Cardiac fibroblast (primary cell): ENCODE measurements around the gene JAK3.

Source experiments
- DNase-seq, 2 donors: peaks; one replicate each; pipeline versions ENCODE4 v3.0.0 to v3.0.0-alpha.2; 2010; ENCODE audit warnings: low read depth in 2 of 2
- H3K4me3 ChIP-seq, 2 donors: replicated peaks in 1 of 2; 1 replicate in 1 of 2; 2 replicates in 1 of 2; pipeline ENCODE4 v1.5.1; 2011; ENCODE audit warnings: low read depth in 2 of 2, low read length in 2 of 2, mild to moderate bottlenecking in 2 of 2, moderate library complexity in 1 of 2
- TF ChIP-seq, protein P1 (sequence below): IDR thresholded peaks from one replicate; pipeline ENCODE4 v1.5.1; 2011; ENCODE audit warnings: low read depth, mild to moderate bottlenecking, low read length, inconsistent platforms

The JAK3 gene

DNA sequence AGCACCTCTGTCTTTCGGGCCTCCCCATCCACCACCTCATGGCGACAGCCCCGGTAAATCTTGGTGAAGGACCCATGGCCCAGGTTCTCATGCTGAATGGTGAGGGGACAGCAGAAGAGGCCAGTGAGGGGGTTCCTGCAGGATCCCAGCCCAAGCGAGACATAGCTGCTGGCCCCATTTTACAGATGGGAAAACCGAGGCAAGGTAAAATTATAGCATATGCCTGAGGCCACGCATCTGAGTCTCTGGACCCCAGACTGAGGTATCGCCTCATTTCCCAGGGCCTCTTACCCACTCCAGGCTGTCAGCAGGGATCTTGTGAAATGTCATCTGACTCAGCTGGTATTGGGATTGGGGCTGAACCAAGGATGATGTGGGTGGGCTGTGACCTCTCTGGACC, 9.8 kb downstream of the JAK3 start:
- no peak overlapping the region for H3K4me3 ChIP-seq
- no peak for DNase-seq
- TF ChIP-seq, protein P1, sequence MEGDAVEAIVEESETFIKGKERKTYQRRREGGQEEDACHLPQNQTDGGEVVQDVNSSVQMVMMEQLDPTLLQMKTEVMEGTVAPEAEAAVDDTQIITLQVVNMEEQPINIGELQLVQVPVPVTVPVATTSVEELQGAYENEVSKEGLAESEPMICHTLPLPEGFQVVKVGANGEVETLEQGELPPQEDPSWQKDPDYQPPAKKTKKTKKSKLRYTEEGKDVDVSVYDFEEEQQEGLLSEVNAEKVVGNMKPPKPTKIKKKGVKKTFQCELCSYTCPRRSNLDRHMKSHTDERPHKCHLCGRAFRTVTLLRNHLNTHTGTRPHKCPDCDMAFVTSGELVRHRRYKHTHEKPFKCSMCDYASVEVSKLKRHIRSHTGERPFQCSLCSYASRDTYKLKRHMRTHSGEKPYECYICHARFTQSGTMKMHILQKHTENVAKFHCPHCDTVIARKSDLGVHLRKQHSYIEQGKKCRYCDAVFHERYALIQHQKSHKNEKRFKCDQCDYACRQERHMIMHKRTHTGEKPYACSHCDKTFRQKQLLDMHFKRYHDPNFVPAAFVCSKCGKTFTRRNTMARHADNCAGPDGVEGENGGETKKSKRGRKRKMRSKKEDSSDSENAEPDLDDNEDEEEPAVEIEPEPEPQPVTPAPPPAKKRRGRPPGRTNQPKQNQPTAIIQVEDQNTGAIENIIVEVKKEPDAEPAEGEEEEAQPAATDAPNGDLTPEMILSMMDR: no peak

DNA sequence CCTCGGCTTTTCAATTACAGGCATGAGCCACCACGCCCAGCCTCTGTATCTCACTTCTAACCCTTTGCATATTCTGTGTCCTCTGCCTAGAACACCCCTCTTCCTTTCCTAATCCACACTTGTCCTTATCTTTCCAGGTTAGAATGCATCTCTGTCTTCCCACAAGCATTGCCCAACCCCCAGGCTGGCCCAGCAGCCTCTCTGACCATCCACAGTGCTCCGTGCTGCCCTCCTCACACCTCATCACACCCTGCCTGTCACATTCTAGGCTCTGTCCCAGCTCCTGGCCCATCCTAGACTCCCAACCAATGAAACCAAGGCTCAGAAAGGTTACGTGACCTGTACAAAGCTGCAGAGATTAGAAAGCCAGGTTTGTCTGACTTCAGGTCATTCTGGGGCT, 11.3 kb downstream of the JAK3 start:
- H3K4me3 ChIP-seq: no peak overlapping the region
- no peak for DNase-seq
- TF ChIP-seq, protein P1: no peak

DNA sequence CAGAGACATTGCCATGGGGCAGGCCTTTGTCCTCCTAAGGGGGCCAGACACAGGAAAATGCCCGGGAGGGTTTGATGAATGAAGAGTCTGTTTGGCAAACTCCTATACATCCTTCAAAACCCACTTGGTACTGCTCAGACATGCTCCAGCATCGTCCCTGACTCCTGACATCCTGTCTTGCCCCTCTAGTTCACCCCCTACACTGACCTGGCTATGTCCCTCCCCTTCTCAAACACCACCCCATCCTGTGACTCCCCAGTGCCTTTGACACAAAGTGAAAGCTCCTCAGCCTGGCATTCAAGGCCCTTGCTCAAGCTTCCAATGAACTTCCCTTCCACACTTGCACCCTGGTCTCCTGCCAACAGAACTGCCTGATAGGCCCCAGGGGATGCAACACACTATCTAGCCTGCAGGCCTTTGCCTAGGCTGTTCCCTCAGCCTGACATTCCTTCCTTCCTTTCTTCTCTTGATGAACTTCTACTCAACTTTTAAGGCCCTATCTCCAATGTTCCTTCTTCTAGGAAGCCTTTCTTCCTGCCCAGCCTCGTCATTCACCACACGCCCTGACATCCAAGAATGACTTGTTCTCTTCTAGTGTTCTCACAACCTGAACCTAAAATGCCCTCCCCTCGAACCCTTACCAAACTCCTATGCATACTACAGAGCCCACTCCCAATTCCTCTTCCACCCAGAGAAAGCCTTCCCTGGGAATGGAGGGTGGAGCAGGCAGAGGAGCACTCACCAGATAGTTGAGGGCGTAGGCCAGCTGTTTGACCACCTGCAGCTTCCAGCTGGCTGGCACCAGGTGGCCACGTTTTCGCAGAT, 12.4 kb downstream of the JAK3 start:
- TF ChIP-seq, protein P1: no peak
- peak; percentile 16 to 67 for DNase-seq
- H3K4me3 ChIP-seq: no peak overlapping the region

DNA sequence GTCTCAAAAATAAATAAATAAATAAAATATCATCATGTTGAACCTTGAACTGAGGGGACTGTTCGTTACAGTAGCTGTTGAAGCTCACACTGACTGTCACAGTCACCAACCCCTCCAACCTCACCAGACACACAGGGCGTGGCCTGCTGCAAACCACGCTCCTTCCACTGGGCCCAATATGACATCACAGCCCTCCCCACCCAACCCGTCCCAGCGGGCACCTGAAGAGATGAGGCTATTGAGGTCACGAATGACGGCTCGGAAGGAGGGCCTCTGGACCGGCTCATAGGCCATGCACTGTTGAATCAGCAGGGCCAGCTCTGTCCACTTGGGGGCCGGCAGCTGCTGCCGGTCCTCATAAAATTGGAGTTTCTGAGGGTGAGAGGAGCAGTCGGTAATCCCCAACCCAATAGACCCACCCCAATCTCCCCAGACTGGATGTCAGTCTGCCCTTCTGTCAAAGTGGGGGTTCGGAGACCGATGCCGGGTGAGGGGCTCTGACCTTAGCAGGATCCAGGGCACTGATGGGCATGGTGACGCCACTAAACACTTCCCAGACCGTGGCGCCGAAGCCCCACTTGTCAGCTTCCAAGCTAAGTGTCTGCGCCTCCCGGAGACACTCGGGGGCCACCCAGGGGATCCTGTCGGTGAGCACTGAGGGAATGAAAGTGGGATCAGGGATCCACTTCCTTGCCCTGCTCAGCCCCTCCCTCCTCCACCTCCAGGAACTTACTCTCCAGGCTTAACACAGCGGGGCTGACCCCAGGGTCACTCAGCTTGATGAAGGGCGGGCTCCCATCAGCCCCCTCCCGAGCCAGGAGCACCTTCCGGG, 13.2 kb downstream of the JAK3 start:
- DNase-seq: no peak
- H3K4me3 ChIP-seq: no peak overlapping the region
- TF ChIP-seq, protein P1: no peak

DNA sequence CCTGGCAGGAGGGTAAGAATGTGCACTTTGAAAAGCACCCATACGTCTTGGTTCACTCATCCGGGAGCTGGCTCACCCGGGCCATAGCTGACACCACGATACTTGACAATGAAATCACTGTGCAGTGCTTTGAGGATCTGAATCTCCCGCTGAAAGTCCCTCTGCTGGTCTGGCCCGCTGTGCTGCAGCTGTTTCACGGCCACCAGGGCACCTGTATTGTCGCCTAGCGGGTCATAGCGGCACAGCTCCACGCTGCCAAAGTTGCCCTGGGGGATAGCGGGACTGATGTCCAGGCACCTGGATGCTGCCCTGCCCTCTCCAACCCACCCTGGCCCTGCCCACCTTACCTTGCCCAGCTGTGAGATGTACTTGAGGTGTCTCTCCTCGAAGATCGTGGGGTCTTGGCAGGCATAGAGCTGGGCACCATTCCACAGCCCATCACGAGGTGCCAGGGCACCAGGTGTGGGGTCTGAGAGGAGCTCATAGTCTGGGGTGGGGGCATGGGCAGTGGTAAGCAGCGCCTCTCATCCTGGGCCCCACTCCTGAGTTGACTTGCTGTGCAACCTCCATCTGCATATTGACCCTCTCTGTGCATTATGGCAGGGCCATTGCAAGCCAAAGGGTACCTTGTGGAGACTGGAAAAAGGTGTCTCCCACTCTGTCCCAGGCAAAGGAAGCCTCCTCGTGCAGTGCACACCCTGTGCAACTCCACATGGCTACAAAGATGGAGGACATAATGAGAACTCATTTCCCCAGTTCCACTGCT, 15.2 kb downstream of the JAK3 start:
- DNase-seq: no peak
- TF ChIP-seq, protein P1: no peak
- no peak overlapping the region for H3K4me3 ChIP-seq

DNA sequence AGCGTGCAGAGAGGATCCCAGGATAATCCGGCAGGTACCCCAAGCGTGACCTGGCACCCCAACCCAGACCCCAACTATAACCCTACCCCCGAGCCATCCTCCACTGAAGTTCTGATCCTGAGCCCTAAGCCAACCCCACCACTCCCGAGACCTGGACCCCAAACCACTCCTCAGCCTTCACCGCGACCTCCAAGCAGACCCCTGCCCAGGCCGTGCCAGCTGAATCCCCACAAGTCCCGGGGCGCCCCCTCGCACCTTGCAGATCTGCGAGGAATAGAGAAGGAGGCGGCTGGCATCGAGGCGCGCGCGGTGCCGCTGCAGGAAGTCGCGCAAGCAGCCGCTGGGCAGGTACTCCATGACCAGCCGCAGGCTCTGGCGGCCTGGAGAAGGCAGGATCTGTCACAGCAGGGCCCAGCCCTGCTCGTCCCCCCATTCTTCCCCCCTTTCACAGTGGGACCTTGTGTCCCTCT, 16.3 kb downstream of the JAK3 start:
- no peak overlapping the region for H3K4me3 ChIP-seq
- TF ChIP-seq, protein P1: no peak
- DNase-seq: no peak
